MM.1S (cell line): ENCODE results near the gene MEGF11.

Source experiments
- DNase-seq: peaks from one replicate; pipeline ENCODE4 v3.0.0-alpha.2; 2015
- H2AFZ ChIP-seq: fragments of 300-600 bp; sonication (generic); 2 replicates; pipeline ENCODE4 v1.6.0; 2016; ENCODE audit warnings: antibody characterized with exemption, low read length
- H3F3A ChIP-seq: fragments of 300-600 bp; sonication (generic); 2 replicates; pipeline ENCODE4 v1.6.1; 2016; ENCODE audit warnings: mild to moderate bottlenecking, antibody characterized with exemption, low read length, moderate library complexity, mixed read lengths; ENCODE audit not compliant: insufficient read depth
- H3K27ac ChIP-seq: fragments of 300-600 bp; sonication (generic); 2 replicates; pipeline ENCODE4 v1.5.1; 2016; ENCODE audit warnings: mild to moderate bottlenecking, low read length
- H3K27me3 ChIP-seq: fragments of 300-600 bp; sonication (generic); replicated peaks from 2 replicates; pipeline ENCODE4 v1.6.0; 2016; ENCODE audit warnings: low read length; ENCODE audit not compliant: insufficient read depth
- H3K36me3 ChIP-seq: fragments of 300-600 bp; sonication (generic); replicated peaks from 2 replicates; pipeline ENCODE4 v1.6.1; 2016; ENCODE audit warnings: mild to moderate bottlenecking, low read length, mixed read lengths; ENCODE audit not compliant: insufficient read depth
- H3K4me1 ChIP-seq: fragments of 300-600 bp; sonication (generic); 2 replicates; pipeline ENCODE4 v1.6.1; 2016; ENCODE audit warnings: low read length, mixed read lengths
- H3K4me2 ChIP-seq: fragments of 300-600 bp; sonication (generic); 2 replicates; pipeline ENCODE4 v1.6.0; 2016; ENCODE audit warnings: low read depth, low read length
- H3K4me3 ChIP-seq: fragments of 300-600 bp; sonication (generic); 2 replicates; pipeline ENCODE4 v1.5.1; 2016; ENCODE audit warnings: low read length, mixed read lengths
- H3K79me2 ChIP-seq: fragments of 300-600 bp; sonication (generic); 2 replicates; pipeline ENCODE4 v1.6.1; 2016; ENCODE audit warnings: mixed run types, low read length, mixed read lengths
- H3K9ac ChIP-seq: fragments of 300-600 bp; sonication (generic); 2 replicates; pipeline ENCODE4 v1.6.1; 2016; ENCODE audit warnings: low read length, mixed read lengths
- H3K9me2 ChIP-seq: fragments of 300-600 bp; sonication (generic); replicated peaks from 2 replicates; pipeline ENCODE4 v1.6.1; 2016; ENCODE audit warnings: mild to moderate bottlenecking, low read length, mixed read lengths; ENCODE audit not compliant: insufficient read depth
- H3K9me3 ChIP-seq: fragments of 300-600 bp; sonication (generic); replicated peaks from 2 replicates; pipeline ENCODE4 v1.6.1; 2016; ENCODE audit warnings: mild to moderate bottlenecking, low read length, mixed read lengths; ENCODE audit not compliant: insufficient read depth
- H4K20me1 ChIP-seq: fragments of 300-600 bp; sonication (generic); 2 replicates; pipeline ENCODE4 v1.6.1; 2016; ENCODE audit warnings: mild to moderate bottlenecking, low read length, moderate library complexity, mixed read lengths; ENCODE audit not compliant: insufficient read depth
- EZH2 ChIP-seq: fragments of 300-600 bp; sonication (generic); optimal IDR thresholded peaks from 2 replicates; pipeline ENCODE3; 2017; ENCODE audit warnings: low read depth, mild to moderate bottlenecking, antibody characterized with exemption, low read length, mixed read lengths
- EZH2phosphoT487 ChIP-seq: fragments of 300-600 bp; sonication (generic); IDR thresholded peaks from 2 replicates; pipeline ENCODE4 v1.6.1; 2018; ENCODE audit warnings: antibody characterized with exemption, low read length
- TF ChIP-seq, protein P1 (sequence below): fragments of 300-600 bp; sonication (generic); IDR thresholded peaks from 2 replicates; pipeline ENCODE4 v1.5.1; 2016; ENCODE audit warnings: antibody characterized with exemption, low read length, mixed read lengths

MEGF11 gene

GRCh38 chr15:66254951-66255676 is 1.6 kb upstream of the MEGF11 start:
- Histone ChIP-seq H3K36me3 (no peaks in the 10 kb centered on the region), H3K9me2 (no peaks in the 10 kb centered on the region), H3K27ac (no peak overlapping the region), H3K4me3 (no peak overlapping the region), H3F3A (no peaks in the 10 kb centered on the region), H3K4me2 (no peak overlapping the region), H3K79me2 (no peaks in the 10 kb centered on the region), H2AFZ (no peak overlapping the region), H3K9ac (no peak overlapping the region), H3K27me3 (peaks cover 37% of the 10 kb centered on the region), H4K20me1 (no peaks in the 10 kb centered on the region), H3K9me3 (no peaks in the 10 kb centered on the region), H3K4me1 (no peaks in the 10 kb centered on the region)
- no peak for DNase-seq
- TF ChIP-seq, protein P1, sequence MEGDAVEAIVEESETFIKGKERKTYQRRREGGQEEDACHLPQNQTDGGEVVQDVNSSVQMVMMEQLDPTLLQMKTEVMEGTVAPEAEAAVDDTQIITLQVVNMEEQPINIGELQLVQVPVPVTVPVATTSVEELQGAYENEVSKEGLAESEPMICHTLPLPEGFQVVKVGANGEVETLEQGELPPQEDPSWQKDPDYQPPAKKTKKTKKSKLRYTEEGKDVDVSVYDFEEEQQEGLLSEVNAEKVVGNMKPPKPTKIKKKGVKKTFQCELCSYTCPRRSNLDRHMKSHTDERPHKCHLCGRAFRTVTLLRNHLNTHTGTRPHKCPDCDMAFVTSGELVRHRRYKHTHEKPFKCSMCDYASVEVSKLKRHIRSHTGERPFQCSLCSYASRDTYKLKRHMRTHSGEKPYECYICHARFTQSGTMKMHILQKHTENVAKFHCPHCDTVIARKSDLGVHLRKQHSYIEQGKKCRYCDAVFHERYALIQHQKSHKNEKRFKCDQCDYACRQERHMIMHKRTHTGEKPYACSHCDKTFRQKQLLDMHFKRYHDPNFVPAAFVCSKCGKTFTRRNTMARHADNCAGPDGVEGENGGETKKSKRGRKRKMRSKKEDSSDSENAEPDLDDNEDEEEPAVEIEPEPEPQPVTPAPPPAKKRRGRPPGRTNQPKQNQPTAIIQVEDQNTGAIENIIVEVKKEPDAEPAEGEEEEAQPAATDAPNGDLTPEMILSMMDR: no peak
- TF ChIP-seq EZH2phosphoT487 (no peak), EZH2 (no peak)

GRCh38 chr15:66254089-66254950 is 770 bp upstream of the MEGF11 start:
- TF ChIP-seq EZH2: no peak
- TF ChIP-seq EZH2phosphoT487: no peak
- TF ChIP-seq, protein P1: no peak
- Histone ChIP-seq H3K4me1 (no peaks in the 10 kb centered on the region), H3K9ac (no peak overlapping the region), H3F3A (no peaks in the 10 kb centered on the region), H3K4me2 (peak overlapping the region; percentile 100; the same call in 1 of the 2 replicates), H3K27me3 (peaks cover 37% of the 10 kb centered on the region), H2AFZ (no peak overlapping the region), H3K9me3 (no peaks in the 10 kb centered on the region), H3K79me2 (no peaks in the 10 kb centered on the region), H3K4me3 (peak overlapping the region; percentile 11; the same call in 1 of the 2 replicates), H4K20me1 (no peaks in the 10 kb centered on the region), H3K36me3 (no peaks in the 10 kb centered on the region), H3K27ac (no peak overlapping the region), H3K9me2 (no peaks in the 10 kb centered on the region)
- no peak for DNase-seq

- peaks cover 37% of the 10 kb centered on the region for H3K27me3 ChIP-seq
Measured at GRCh38 chr15:66252685-66253417, 699 bp downstream of the MEGF11 start.

More at GRCh38 chr15:66252685-66253417, 699 bp downstream of the MEGF11 start:
- Histone ChIP-seq H4K20me1 (no peaks in the 10 kb centered on the region), H3K4me1 (no peaks in the 10 kb centered on the region), H3K9me3 (no peaks in the 10 kb centered on the region), H3K36me3 (no peaks in the 10 kb centered on the region), H3K27ac (no peak overlapping the region), H3K9ac (no peak overlapping the region), H3F3A (no peaks in the 10 kb centered on the region), H3K9me2 (no peaks in the 10 kb centered on the region), H3K4me2 (peak overlapping the region; percentile 100), H3K79me2 (no peaks in the 10 kb centered on the region), H3K4me3 (peak overlapping the region; percentile 66), H2AFZ (peak overlapping the region; percentile 83)
- DNase-seq: no peak
- TF ChIP-seq, protein P1: no peak; the same call in 1 of the 2 replicates
- no peak for TF ChIP-seq EZH2phosphoT487
- no peak for TF ChIP-seq EZH2
